Natural killer cell (primary cell): ENCODE results near the gene EP400. TPM values are rescaled to one million over a fixed set of nuclear protein-coding genes. Genes with fewer than 3 reads are reported as not detected.

Experiments
- ATAC-seq, 3 donors: fragments of 150-1000 bp in 2 of 3; fragments of 200-7000 bp in 1 of 3; cut with Tn5 transposase; 1 replicate in 1 of 3; 2 replicates in 2 of 3; pipeline ENCODE4 v1.10.0; 2021; ENCODE audit warnings: mild to moderate bottlenecking in 2 of 3, moderate library complexity in 2 of 3
- DNase-seq, 2 donors: peaks; one replicate each; pipeline versions ENCODE4 v3.0.0 to v3.0.0-alpha.2; 2013 to 2021; ENCODE audit warnings: mixed read lengths in 1 of 2
- H3K27ac ChIP-seq: one replicate; pipeline ENCODE4 v1.5.1; 2013; ENCODE audit warnings: mild to moderate bottlenecking, low read length
- H3K27me3 ChIP-seq: one replicate; pipeline ENCODE4 v1.6.1; 2013; ENCODE audit warnings: low read length; ENCODE audit not compliant: control insufficient read depth, insufficient read depth
- H3K36me3 ChIP-seq: one replicate; pipeline ENCODE4 v1.6.1; 2013; ENCODE audit warnings: low read length; ENCODE audit not compliant: control insufficient read depth, insufficient read depth
- H3K4me1 ChIP-seq: one replicate; pipeline ENCODE4 v1.6.1; 2013; ENCODE audit warnings: low read length; ENCODE audit not compliant: control insufficient read depth, insufficient read depth
- H3K4me3 ChIP-seq: one replicate; pipeline ENCODE4 v1.5.1; 2013; ENCODE audit warnings: low read length
- H3K9me3 ChIP-seq: one replicate; pipeline ENCODE4 v1.6.1; 2013; ENCODE audit warnings: low read length; ENCODE audit not compliant: control insufficient read depth, insufficient read depth
- H3K27ac Mint-ChIP-seq, 2 donors: one replicate each; pipeline ENCODE4 v1.8.0; 2022; ENCODE audit warnings: mild to moderate bottlenecking in 2 of 2, mixed read lengths in 2 of 2, moderate library complexity in 1 of 2
- H3K27me3 Mint-ChIP-seq, 2 donors: one replicate each; pipeline ENCODE4 v1.8.0; 2022; ENCODE audit warnings: low read depth in 2 of 2, mixed read lengths in 2 of 2
- H3K36me3 Mint-ChIP-seq: one replicate; pipeline ENCODE4 v1.8.0; 2022; ENCODE audit warnings: mixed read lengths
- H3K4me1 Mint-ChIP-seq, 2 donors: one replicate each; pipeline ENCODE4 v1.8.0; 2022; ENCODE audit warnings: mixed read lengths in 2 of 2
- H3K4me3 Mint-ChIP-seq: one replicate; pipeline ENCODE4 v1.8.0; 2022; ENCODE audit warnings: mild to moderate bottlenecking, moderate library complexity, mixed read lengths
- H3K9me3 Mint-ChIP-seq, 2 donors: one replicate each; pipeline ENCODE4 v1.8.0; 2022; ENCODE audit warnings: mixed read lengths in 2 of 2
- CTCF ChIP-seq: fragments of 200-600 bp; IDR thresholded peaks from one replicate; pipeline ENCODE4 v1.8.0; 2022; ENCODE audit warnings: antibody characterized with exemption
- WGBS: methylation state at CpG from one replicate; pipeline ENCODE4 v1.1.7; 2013; ENCODE audit warnings: missing lambda C conversion rate; ENCODE audit not compliant: insufficient coverage; 5-methylcytosine and 5-hydroxymethylcytosine counted together
- intact Hi-C: fragments of 100-400 bp; cut with micrococcal nuclease; formaldehyde crosslinking; loops from one replicate; pipeline ENCODE4 v1.14.2; 2022
- total RNA-seq, 4 donors: library from RNA; stranded (reverse); fragments of 120-200 nt in 1 of 4; gene quantifications; one replicate each; pipeline versions ENCODE4 v1.2.3 to v1.2.4, GENCODE V29; 2013 to 2022

The EP400 gene
- total RNA-seq, 3 donors from 2014 or later (not counting 1 experiment from before 2014, with no cell fraction given), result 62.8 to 81.1 (median 80.1) TPM

DNA sequence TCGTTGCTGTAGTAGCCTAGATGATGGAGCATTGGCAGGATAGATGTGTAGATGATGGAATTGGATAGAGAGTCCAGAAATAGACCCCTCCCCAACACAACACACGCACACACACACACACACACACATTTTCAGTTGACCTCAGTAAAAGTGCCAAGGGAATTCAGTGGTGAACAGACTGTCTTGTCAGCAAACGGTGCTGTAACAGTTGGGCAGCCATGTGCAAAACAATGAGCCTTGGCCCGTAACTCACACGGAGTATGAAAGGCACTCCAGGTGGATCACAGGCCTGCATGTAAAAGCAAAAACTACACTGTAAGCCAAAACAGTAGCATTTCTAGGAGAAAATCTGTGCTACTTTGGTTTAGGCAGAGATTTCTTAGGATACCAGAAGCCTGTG lies 106.6 kb downstream of the EP400 start:
- Mint-ChIP-seq H3K27ac (no peak overlapping the region), H3K4me1 (peaks cover 0 to 5% of the 10 kb centered on the region in 2 donors), H3K36me3 (peaks cover 7% of the 10 kb centered on the region), H3K9me3 (no peaks in the 10 kb centered on the region), H3K27me3 (no peaks in the 10 kb centered on the region), H3K4me3 (no peak overlapping the region)
- H3K4me1 ChIP-seq, result no peaks in the 10 kb centered on the region
- no peak overlapping the region for H3K4me3 ChIP-seq
- WGBS, result 72% methylated on average over 5 of the region's 5 CpGs
- no peaks in the 10 kb centered on the region for H3K27me3 ChIP-seq
- no peak overlapping the region for H3K27ac ChIP-seq
- H3K9me3 ChIP-seq, result no peaks in the 10 kb centered on the region
- peaks cover 58% of the 10 kb centered on the region for H3K36me3 ChIP-seq
- DNase-seq (no peak), ATAC-seq (no peak)
- intact Hi-C loops, result no loop called here
- no peak for TF ChIP-seq CTCF

- H3K4me3 Mint-ChIP-seq, result no peak overlapping the region
- intact Hi-C loops, result no loop called here
- H3K27ac ChIP-seq, result no peak overlapping the region
- H3K27me3 ChIP-seq, result no peaks in the 10 kb centered on the region
- H3K36me3 ChIP-seq, result peaks cover 57% of the 10 kb centered on the region
- no peaks in the 10 kb centered on the region for H3K27me3 Mint-ChIP-seq
- 67% methylated on average over 5 of the region's 5 CpGs for WGBS
- DNase-seq (no peak), ATAC-seq (no peak)
- TF ChIP-seq CTCF, result no peak
- no peaks in the 10 kb centered on the region for H3K4me1 ChIP-seq
- no peak overlapping the region for H3K27ac Mint-ChIP-seq
- no peaks in the 10 kb centered on the region for H3K9me3 Mint-ChIP-seq
- H3K4me3 ChIP-seq, result no peak overlapping the region
- H3K9me3 ChIP-seq, result no peaks in the 10 kb centered on the region
- peaks cover 7% of the 10 kb centered on the region for H3K36me3 Mint-ChIP-seq
- H3K4me1 Mint-ChIP-seq, result peaks cover 0 to 5% of the 10 kb centered on the region in 2 donors
Observed at GRCh38 chr12:132056951-132057350, 107.2 kb downstream of the EP400 start.

GRCh38 chr12:132057691-132058090 lies 107.9 kb downstream of the EP400 start:
- no peak overlapping the region for H3K4me3 ChIP-seq
- no peak overlapping the region for H3K27ac ChIP-seq
- H3K9me3 ChIP-seq, result no peaks in the 10 kb centered on the region
- H3K27me3 Mint-ChIP-seq, result no peaks in the 10 kb centered on the region
- H3K36me3 ChIP-seq, result peaks cover 57% of the 10 kb centered on the region
- ATAC-seq, result no peak
- intact Hi-C loops, result no loop called here
- no peak for DNase-seq
- no peaks in the 10 kb centered on the region for H3K27me3 ChIP-seq
- H3K9me3 Mint-ChIP-seq, result no peaks in the 10 kb centered on the region
- no peaks in the 10 kb centered on the region for H3K4me1 ChIP-seq
- peak overlapping the region in 1 of 2 donors; percentile 61 for H3K27ac Mint-ChIP-seq
- H3K4me3 Mint-ChIP-seq, result no peak overlapping the region
- H3K4me1 Mint-ChIP-seq, result peaks cover 0 to 5% of the 10 kb centered on the region in 2 donors
- WGBS, result 90% methylated on average over 5 of the region's 5 CpGs
- peaks cover 7% of the 10 kb centered on the region for H3K36me3 Mint-ChIP-seq
- TF ChIP-seq CTCF, result no peak

- H3K36me3 ChIP-seq, result peaks cover 41% of the 10 kb centered on the region
Observed at GRCh38 chr12:132061197-132061596, 111.5 kb downstream of the EP400 start.

More at GRCh38 chr12:132061197-132061596, 111.5 kb downstream of the EP400 start:
- peaks cover 5 to 10% of the 10 kb centered on the region in 2 donors for H3K4me1 Mint-ChIP-seq
- no peak for ATAC-seq
- no peaks in the 10 kb centered on the region for H3K36me3 Mint-ChIP-seq
- intact Hi-C loops, result no loop called here
- TF ChIP-seq CTCF, result no peak
- no peak overlapping the region for H3K4me3 ChIP-seq
- H3K27me3 Mint-ChIP-seq, result no peaks in the 10 kb centered on the region
- no peaks in the 10 kb centered on the region for H3K27me3 ChIP-seq
- 98% methylated on average over 7 of the region's 7 CpGs for WGBS
- H3K9me3 ChIP-seq, result no peaks in the 10 kb centered on the region
- H3K27ac ChIP-seq, result no peak overlapping the region
- H3K27ac Mint-ChIP-seq, result no peak overlapping the region
- H3K4me1 ChIP-seq, result peaks cover 12% of the 10 kb centered on the region
- H3K4me3 Mint-ChIP-seq, result no peak overlapping the region
- H3K9me3 Mint-ChIP-seq, result no peaks in the 10 kb centered on the region
- no peak for DNase-seq
